H1 (cell line): ENCODE results near the gene NINJ2. TPM values are rescaled to one million over a fixed set of nuclear protein-coding genes. Genes with fewer than 3 reads are reported as not detected.

ENCODE experiments used
- EP300 ChIP-seq, 2 experiments: IDR thresholded peaks; 1 replicate in 1 of 2; 2 replicates in 1 of 2; pipeline ENCODE4 v1.6.1; 2011 to 2012; ENCODE audit warnings: low read depth in 2 of 2, low read length in 2 of 2, mild to moderate bottlenecking in 2 of 2, borderline replicate concordance in 1 of 2, inconsistent platforms in 1 of 2, moderate library complexity in 1 of 2
- JUND ChIP-seq: IDR thresholded peaks from 2 replicates; pipeline ENCODE4 v1.6.1; 2011; ENCODE audit warnings: mild to moderate bottlenecking, improper control_type of control experiment, low read length
- KDM1A ChIP-seq: fragments of 200-600, 300-600 bp; sonication (generic); IDR thresholded peaks from 2 replicates; pipeline ENCODE4 v1.7.1; 2016; ENCODE audit warnings: mild to moderate bottlenecking, low read length, borderline replicate concordance
- KDM5A ChIP-seq: fragments of 200-600 bp; IDR thresholded peaks from 2 replicates; pipeline ENCODE4 v1.7.1; 2012; ENCODE audit warnings: mild to moderate bottlenecking, low read length, inconsistent platforms, mixed read lengths
- PHF8 ChIP-seq: fragments of 200-600 bp; sonication (generic); conservative IDR thresholded peaks from 2 replicates; pipeline ENCODE4 v1.7.1; 2012; ENCODE audit warnings: low read depth, mild to moderate bottlenecking, inconsistent platforms, low read length, moderate library complexity
- POLR2A ChIP-seq, 2 experiments: IDR thresholded peaks; 1 replicate in 1 of 2; 2 replicates in 1 of 2; pipeline ENCODE4 v1.6.1; 2011; ENCODE audit warnings: low read depth in 2 of 2, low read length in 2 of 2, mild to moderate bottlenecking in 2 of 2; ENCODE audit errors: control extremely low read depth in 1 of 2
- RFX5 ChIP-seq: IDR thresholded peaks from 2 replicates; pipeline ENCODE4 v1.6.1; 2011; ENCODE audit warnings: low read depth, low read length, improper control_type of control experiment, borderline replicate concordance
- SIN3A ChIP-seq, 2 experiments: IDR thresholded peaks in 1 of 2; conservative IDR thresholded peaks in 1 of 2; 2 replicates each; pipeline ENCODE4 v1.6.1; 2011 to 2012; ENCODE audit warnings: low read length in 2 of 2, improper control_type of control experiment in 1 of 2, low read depth in 1 of 2, mild to moderate bottlenecking in 1 of 2
- SP4 ChIP-seq: IDR thresholded peaks from 2 replicates; pipeline ENCODE4 v1.6.1; 2012; ENCODE audit warnings: low read length, inconsistent platforms
- polyA plus RNA-seq, 7 experiments: library from polyadenylated mRNA; depleted of rRNA in 3 of 7; stranded (reverse) in 5 of 7; unstranded in 2 of 7; fragments of >200 nt in 5 of 7; fragments of 200-250 nt in 2 of 7; gene quantifications; 1 replicate in 5 of 7; 2 replicates in 1 of 7; 4 replicates in 1 of 7; pipeline versions ENCODE4 v1.2.1 to v1.2.3, GENCODE V29; 2011 to 2013; ENCODE audit warnings: missing spikeins in 2 of 7, mixed read lengths in 2 of 7
- total RNA-seq: library from RNA; stranded (reverse); fragmentation: NEBNext Ultra II Directional; extraction: Animal tissue kit (Norgen Biotek cat#: 25700); gene quantifications from 2 replicates; pipeline ENCODE4 v1.2.1, GENCODE V29; 2021

The NINJ2 gene
- total and polyA plus RNA-seq, 2 of the 8 experiments (the other 6 are each of a cell fraction or from before 2014, with no cell fraction given) = 1.4 TPM; not detected in 1

DNA sequence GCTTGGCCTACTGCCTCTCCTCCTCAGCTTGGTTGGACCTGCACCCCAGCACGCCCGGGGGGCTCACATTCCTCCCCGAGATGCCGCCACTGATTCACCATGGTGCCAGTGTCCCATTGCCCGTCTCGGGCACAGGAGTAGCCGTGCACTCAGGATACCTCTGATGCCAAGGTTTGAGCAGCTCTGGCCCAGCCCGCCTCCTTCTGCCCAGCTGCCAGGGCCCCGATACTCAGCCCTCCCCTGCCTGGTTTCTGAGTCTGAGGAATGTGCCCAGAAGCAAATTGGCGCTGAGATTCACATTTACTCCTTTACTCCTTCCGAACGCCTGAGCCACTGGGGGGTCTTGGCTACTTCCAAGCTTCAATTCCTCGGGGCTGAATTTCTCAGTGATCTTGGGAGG, 63.5 kb downstream of the NINJ2 start (continued):
- TF ChIP-seq SIN3A (conservative IDR thresholded peaks at IDR 0.05 in 1 of 2, IDR thresholded peaks at IDR 0.05 in 1 of 2; ENCODE audit: low read depth in 1 of 2, low read length in 2 of 2) (no peak), JUND (no peak), KDM5A (no peak), RFX5 (no peak), SP4 (no peak), PHF8 (no peak), EP300 (IDR thresholded peaks at IDR 0.05; ENCODE audit: borderline replicate concordance in 1 of 2, low read depth in 2 of 2, low read length in 2 of 2) (no peak), POLR2A (IDR thresholded peaks at IDR 0.05; ENCODE audit: control extremely low read depth in 1 of 2, low read depth in 2 of 2, low read length in 2 of 2) (no peak), KDM1A (no peak)
